TTC549 (cell line): ENCODE results near the gene DIPK1C.

Experiments
- FAIRE-seq: peaks from 2 replicates; lab custom pipeline; 2012; peaks lifted over from hg19 to GRCh38; lab: Jason Lieb, UNC

The DIPK1C gene

DNA sequence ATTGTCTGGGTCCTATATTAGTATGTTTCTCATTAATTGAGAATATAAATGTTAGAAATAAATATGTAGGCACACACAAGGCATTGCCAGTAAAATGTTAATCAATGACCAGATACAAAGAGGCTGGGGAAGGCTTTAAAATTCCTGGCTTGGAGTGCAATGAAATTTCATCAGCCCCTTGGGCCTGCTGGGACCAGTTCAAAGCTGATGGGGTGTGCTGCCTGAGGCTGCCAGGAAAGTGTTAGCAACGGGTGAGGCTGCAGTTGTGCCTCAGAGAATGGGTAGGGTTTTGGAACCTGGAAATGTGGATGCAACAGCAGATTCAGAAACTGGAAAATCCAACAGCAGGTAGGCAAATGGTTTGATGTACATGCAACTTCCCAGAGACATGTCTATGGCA is 68.9 kb downstream of the DIPK1C start:
- FAIRE-seq = no peak

DNA sequence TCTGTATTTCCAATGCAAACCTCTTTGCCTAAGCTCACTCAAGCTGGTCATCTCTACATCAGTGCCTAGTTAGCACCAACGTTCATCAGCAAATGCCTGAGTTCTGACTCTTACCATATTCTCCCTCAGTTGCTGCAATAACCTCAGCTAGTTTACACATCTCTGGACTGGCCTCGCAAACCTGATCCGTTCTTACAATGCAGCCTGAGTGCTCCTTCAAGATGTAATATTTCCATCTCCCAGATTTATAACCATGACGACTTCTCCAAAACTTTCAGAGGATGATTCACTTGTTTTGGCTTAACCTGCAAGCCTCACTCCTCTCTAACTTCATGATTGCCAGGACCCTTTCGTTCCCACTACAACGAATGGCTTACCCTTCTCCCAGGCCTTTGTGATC is 69.7 kb downstream of the DIPK1C start:
- FAIRE-seq = no peak
